ENCODE measurements around the gene TPSAB1. TPM values are rescaled to one million over a fixed set of nuclear protein-coding genes. Genes with fewer than 3 reads are reported as not detected.

The TPSAB1 gene
- polyA plus RNA-seq, 1 experiment = not detected

DNA sequence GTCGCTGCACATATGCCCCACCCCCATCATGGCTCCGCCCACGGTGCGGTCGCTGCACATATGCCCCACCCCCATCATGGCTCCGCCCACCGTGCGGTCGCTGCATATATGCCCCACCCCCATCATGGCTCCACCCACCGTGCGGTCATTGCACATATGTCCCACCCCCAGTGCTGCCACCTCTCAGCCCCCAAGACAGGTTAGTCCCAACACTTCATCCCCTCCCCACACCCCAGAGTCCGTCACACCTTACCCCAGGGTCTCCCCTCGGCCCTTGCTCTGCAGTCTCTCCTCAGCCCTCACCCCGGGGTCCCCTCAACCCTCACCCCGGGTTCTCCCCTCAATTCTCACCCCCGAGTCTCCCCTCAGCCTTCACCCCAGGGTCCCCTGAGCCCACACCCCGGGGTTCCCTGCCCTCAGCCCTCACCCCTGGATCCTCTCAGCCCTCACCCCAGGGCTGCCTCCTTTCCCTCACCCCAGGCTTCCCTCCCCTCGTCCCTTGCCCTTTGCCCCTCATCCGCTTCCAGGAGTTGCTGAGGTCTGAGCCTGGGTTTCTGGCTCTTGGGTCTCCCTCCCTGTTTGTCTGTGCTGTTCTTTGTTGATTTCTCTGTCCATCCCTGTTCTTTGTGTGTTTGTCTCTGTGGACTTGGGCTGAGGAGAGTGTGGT, 41.0 kb upstream of the TPSAB1 start:
- POLR2A ChIA-PET = no interaction called here
- CTCF ChIA-PET = interaction anchor here (0.6 kb wide), 1 partner anchor 94 kb away, joined by 4 read pairs; no protein-coding TSS in a partner anchor

DNA sequence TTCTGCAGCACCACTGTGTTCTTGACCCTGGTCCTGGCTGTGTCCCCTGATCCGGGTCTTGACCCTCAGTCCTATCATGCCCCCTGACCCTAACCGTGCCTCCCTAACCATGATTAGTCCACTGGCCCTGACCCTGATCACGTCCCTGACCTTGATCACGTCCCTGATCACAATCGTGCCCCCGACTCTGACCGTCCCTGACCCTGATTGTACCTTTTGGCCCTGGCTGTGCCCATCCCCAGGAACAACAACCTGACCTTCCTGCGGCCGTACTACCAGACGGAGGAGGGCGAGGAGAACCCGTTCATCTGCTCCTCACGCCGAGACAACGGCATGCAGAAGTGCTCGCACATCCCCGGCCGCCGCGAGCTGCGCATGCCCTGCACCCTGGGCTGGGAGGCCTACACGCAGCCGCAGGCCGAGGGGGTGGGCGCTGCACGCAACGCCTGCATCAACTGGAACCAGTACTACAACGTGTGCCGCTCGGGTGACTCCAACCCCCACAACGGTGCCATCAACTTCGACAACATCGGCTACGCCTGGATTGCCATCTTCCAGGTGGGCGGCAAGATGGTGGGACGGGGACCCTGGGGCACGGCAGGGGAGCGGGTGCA, 40.4 kb upstream of the TPSAB1 start:
- TF ChIP-seq, protein P1, sequence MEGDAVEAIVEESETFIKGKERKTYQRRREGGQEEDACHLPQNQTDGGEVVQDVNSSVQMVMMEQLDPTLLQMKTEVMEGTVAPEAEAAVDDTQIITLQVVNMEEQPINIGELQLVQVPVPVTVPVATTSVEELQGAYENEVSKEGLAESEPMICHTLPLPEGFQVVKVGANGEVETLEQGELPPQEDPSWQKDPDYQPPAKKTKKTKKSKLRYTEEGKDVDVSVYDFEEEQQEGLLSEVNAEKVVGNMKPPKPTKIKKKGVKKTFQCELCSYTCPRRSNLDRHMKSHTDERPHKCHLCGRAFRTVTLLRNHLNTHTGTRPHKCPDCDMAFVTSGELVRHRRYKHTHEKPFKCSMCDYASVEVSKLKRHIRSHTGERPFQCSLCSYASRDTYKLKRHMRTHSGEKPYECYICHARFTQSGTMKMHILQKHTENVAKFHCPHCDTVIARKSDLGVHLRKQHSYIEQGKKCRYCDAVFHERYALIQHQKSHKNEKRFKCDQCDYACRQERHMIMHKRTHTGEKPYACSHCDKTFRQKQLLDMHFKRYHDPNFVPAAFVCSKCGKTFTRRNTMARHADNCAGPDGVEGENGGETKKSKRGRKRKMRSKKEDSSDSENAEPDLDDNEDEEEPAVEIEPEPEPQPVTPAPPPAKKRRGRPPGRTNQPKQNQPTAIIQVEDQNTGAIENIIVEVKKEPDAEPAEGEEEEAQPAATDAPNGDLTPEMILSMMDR (IDR thresholded peaks at IDR 0.05; ENCODE audit: insufficient read depth, low read depth, low read length) = no peak
- Histone ChIP-seq H3K4me3 (ENCODE audit: low read depth, low read length) (no peak overlapping the region), H3K36me3 (ENCODE audit: control insufficient read depth, insufficient read depth, low read length) (no peaks in the 10 kb centered on the region), H3K27me3 (ENCODE audit: control insufficient read depth, insufficient read depth, low read length) (no peaks in the 10 kb centered on the region)
- POLR2A ChIA-PET = no interaction called here
- CTCF ChIA-PET = no interaction called here
- no peak for DNase-seq (ENCODE audit: low read depth)

More for the DNA sequence above, 41.0 kb upstream of the TPSAB1 start:
- TF ChIP-seq, protein P1 (IDR thresholded peaks at IDR 0.05; ENCODE audit: insufficient read depth, low read depth, low read length) = no peak
- Histone ChIP-seq H3K27me3 (ENCODE audit: control insufficient read depth, insufficient read depth, low read length) (no peaks in the 10 kb centered on the region), H3K36me3 (ENCODE audit: control insufficient read depth, insufficient read depth, low read length) (no peaks in the 10 kb centered on the region), H3K4me3 (ENCODE audit: low read depth, low read length) (no peak overlapping the region)
- DNase-seq (ENCODE audit: low read depth) = no peak

DNA sequence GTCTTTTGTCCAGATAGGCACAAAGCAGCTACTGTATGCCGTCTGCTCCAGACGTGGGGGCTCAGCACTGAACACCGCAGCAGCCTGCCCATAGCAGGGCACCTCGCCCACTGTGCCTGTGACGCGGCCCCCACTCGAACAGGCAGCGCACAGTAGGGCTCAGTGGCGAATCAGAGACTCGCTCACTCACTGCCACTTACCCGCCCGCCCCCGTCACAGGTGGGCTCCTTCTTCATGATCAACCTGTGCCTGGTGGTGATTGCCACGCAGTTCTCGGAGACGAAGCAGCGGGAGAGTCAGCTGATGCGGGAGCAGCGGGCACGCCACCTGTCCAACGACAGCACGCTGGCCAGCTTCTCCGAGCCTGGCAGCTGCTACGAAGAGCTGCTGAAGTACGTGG, 39.1 kb upstream of the TPSAB1 start:
- POLR2A ChIA-PET = no interaction called here
- H3K4me3 ChIP-seq (ENCODE audit: low read depth, low read length) = no peak overlapping the region
- H3K27me3 ChIP-seq (ENCODE audit: control insufficient read depth, insufficient read depth, low read length) = no peaks in the 10 kb centered on the region
- no peaks in the 10 kb centered on the region for H3K36me3 ChIP-seq (ENCODE audit: control insufficient read depth, insufficient read depth, low read length)
- no peak for DNase-seq (ENCODE audit: low read depth)
- CTCF ChIA-PET = no interaction called here
- TF ChIP-seq, protein P1 (IDR thresholded peaks at IDR 0.05; ENCODE audit: insufficient read depth, low read depth, low read length) = no peak

DNA sequence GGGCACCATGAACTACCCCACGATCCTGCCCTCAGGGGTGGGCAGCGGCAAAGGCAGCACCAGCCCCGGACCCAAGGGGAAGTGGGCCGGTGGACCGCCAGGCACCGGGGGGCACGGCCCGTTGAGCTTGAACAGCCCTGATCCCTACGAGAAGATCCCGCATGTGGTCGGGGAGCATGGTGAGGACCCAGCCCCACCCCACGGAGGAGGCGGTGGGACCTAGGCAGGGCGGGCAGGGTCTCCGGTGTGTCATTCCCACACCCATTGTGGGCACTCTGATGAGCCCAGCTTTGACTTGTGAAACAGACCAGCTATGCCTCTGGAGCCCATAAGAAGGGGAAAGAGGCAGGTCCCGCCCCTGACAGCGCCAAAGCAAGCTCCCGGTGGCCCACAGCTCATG, 38.2 kb upstream of the TPSAB1 start:
- TF ChIP-seq, protein P1 (IDR thresholded peaks at IDR 0.05; ENCODE audit: insufficient read depth, low read depth, low read length) = no peak
- H3K4me3 ChIP-seq (ENCODE audit: low read depth, low read length) = no peak overlapping the region
- ChIA-PET CTCF (no interaction called here), POLR2A (no interaction called here)
- DNase-seq (ENCODE audit: low read depth) = no peak
- H3K27me3 ChIP-seq (ENCODE audit: control insufficient read depth, insufficient read depth, low read length) = no peaks in the 10 kb centered on the region
- H3K36me3 ChIP-seq (ENCODE audit: control insufficient read depth, insufficient read depth, low read length) = no peaks in the 10 kb centered on the region

DNA sequence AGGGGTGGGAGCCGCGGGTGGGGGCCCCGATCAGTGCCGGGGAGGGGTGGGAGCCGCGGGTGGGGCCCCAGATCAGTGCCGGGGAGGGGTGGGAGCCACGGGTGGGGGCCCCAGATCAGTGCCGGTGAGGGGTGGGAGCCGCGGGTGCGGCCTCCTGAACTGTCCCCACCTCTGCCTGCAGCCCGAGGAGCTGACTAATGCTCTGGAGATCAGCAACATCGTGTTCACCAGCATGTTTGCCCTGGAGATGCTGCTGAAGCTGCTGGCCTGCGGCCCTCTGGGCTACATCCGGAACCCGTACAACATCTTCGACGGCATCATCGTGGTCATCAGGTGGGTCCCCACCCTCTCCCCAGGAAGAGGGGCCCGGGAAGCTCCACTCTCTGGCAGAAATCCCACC, 35.6 kb upstream of the TPSAB1 start:
- TF ChIP-seq, protein P1 (IDR thresholded peaks at IDR 0.05; ENCODE audit: insufficient read depth, low read depth, low read length) = no peak
- CTCF ChIA-PET = interaction anchor here (0.9 kb wide), 1 partner anchor 9 kb away, joined by 3 read pairs; no protein-coding TSS in a partner anchor
- H3K4me3 ChIP-seq (ENCODE audit: low read depth, low read length) = no peak overlapping the region
- no peaks in the 10 kb centered on the region for H3K27me3 ChIP-seq (ENCODE audit: control insufficient read depth, insufficient read depth, low read length)
- no peaks in the 10 kb centered on the region for H3K36me3 ChIP-seq (ENCODE audit: control insufficient read depth, insufficient read depth, low read length)
- POLR2A ChIA-PET = no interaction called here
- DNase-seq (ENCODE audit: low read depth) = no peak
